Bone marrow (tissue), 2 donors: Measurements from ENCODE around the gene EXOC6.

ENCODE experiments used
- DNase-seq, 2 donors: peaks; one replicate each; lab custom pipeline; 2025; lab: John Stamatoyannopoulos, UW

The EXOC6 gene

DNA sequence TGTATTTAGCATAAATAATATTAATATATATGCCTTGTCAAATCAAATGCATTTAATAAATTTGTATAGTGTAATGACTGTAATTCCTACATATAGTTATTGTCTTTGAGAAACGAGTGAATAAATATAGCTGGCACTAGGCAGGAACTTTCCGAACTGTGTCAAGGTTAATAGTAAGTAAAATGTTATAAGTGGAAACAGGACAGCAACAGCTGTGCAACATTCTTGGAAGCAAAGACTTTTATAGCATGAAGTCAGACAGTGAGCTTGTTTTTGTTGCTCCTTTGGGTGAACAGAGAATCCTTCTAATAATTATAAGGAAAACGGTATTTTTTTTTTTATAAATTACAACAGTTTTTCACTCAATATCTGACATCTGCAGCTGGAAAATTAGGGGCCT is 14.0 kb upstream of the EXOC6 start:
- no peak for DNase-seq

DNA sequence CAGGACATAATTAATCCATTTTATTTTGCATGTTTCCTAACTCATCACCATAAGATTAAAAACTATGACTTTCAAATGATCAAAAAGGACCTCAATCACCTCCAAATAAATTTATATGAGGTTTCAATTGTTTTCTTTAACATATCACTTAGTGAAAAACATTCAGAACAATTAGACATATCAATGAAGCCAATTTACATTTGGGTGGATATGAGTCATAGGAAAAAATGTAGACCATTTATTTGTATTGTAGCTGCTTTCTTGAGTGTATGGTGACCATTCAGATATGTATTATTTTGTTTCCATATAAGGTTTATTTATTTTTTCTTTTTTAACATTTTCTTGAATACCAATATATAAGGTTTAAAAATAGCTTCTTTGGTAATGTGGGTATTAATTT is 13.3 kb upstream of the EXOC6 start:
- no peak for DNase-seq

DNA sequence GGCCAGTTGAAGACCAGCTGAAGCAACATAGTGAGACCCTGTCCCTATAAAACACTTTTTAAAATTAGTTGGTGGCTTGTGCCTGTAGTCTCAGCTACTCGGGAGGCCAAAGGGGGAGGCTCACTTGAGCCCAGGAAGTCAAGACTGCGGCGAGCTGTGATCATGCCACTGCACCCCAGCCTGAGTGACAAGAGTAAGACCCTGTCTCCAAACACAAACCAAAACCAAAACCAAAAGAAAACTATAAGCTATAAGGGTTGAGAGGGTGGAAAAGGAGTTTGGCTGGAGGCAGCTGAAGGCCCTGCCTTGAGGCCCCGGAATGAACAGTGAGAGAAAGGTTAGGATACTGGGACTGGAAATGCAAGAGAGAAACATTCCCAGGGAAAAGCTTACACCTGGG is 10.9 kb upstream of the EXOC6 start:
- DNase-seq: peak in 1 of 2 donors; percentile 9

DNA sequence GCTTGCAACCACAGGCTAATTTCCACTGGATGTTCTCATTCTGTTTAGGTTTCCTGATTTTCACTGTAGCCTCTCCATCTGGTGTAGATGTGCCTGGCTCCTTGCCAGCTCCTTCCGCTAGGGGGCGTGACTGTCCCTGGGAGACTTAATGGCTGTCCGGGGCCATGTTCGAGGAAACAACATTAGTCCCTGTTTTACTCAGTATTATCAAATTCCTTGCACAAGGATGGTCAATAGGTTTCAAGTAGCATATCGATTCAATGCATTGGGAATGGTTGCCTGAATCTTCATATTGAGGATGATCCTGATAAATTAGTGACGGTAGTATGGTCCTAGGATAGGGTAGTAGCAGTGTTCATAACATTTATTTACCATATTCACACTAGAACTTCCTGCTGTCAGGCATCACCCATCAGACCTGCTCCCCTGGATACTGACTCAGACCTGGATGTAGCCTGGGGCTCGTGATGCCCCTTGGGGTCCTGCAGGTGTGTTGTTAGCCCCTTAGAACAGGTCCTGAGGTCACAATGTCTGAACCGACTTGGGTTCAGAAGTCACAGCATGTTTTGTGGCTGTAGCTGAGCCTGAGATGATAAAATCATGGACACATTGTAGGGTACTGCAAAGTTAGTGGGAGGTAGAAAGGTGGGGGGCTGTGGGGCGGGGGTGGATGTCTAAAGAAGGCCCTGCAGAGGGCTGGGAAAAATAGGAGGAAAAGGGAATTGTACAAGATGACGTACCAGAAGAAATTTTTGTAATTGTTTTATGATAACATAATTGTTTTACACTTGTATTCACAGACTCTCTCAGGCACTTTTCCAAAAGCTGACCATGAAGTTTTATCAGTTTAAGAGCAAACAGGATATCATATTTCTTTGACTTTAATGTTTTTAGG is 8.9 kb upstream of the EXOC6 start:
- DNase-seq: peak in 1 of 2 donors; percentile 3

DNA sequence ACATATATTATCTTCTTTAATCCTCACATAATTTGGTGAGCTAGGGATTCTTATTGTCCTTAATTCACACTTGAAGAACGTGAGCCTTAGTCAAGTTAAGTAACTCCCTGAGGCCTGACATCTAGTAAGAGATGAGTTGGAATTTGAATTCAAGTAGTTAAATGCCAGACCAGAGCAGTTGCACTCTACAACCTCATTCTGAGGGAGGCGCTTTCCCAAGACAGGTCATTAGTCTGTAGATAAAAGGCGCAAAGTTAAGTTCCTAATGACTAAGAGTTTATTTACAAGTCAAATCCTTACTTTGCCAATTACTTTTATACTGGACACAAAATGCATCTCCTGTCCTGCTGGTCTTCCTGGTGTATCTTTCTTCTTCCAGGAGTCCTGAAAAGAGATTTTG is 3.6 kb upstream of the EXOC6 start:
- DNase-seq: no peak

DNA sequence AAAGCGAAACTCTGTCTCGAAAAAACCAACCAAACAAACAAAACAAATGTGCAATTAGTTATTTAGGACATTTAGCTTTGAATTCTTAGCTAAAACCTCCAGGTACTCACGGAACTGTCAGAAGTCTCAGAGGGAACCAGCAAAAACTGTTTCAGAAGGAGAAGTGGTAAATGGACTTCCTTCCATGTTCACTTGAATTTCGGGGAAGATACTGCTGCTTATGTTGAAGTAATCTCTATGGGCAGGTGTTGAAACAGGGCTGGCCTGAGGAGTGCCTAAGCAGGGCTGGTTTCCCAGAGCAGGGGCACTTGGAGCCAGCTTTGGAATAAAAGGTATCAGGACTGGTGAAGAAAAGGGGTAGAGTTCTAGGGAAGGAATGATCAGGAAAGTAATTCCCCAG is 2.4 kb upstream of the EXOC6 start:
- DNase-seq: peak in 1 of 2 donors; percentile 47

DNA sequence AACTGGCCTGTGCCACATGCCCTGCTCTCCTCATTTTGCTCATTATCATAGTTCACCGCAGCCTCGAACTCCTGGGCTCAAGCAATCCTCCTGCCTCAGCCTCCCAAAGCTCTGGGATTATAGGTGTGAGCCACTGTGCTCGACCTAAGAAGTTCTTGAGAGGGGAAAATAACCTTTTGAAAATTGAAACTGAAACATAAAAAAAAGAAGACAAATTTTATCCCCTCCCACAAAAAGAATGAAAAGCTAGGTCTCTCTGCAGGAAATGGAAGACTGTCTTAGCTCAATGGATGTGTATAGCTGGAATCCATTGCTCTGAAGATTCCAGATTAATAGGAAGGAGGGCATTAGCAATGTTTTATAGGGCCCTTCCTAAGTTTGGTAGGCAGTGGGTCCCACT is 2.0 kb upstream of the EXOC6 start:
- DNase-seq: peak in 1 of 2 donors; percentile 1

DNA sequence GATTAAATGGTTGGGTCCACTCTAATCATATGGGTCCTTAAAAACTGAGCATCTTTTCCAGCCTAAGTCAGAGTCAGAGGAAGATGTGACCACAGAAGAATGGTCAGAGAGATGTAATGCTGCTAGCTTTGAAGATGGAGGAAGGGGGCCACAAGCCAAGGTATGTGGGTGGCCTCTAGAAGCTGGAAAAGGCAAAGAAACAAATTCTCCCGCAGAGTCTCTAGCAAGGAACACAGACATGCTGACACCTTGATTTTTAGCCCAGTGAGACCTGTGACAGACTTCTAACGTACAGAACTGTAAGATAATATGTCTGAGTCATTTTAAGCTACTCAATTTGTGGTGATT is 1.5 kb upstream of the EXOC6 start:
- no peak for DNase-seq

DNA sequence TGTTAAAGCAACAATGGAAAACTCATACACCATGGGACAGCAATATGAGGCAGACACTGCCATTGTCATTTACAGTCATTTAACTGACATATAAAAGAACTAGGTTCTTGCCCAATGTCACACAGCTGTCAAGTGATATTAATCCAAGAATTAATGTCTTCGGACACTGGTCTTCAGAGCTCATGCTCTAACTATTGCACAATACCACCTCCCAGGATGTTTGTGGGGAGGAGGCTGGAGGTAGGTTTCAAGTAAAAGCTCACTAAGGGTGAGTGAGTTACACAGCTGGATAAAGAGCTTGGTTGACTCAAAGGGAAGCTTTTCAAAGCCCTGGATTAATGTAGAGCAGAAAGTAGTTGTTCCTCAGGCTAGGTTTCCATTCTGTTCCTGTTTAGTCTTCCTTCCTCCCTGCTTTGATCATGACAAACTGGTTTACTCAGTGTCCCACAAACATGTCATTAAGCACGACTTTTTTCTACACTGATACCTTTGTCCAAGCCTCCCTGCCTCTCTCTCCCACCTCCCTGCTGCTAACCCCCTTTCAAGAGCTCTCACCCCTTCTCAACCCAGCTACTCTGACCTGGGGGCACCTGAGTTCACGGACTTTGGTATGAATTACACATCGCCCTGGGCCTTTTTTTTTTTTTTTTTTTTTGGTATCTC is 987 bp upstream of the EXOC6 start:
- DNase-seq: peak in 1 of 2 donors; percentile 5

DNA sequence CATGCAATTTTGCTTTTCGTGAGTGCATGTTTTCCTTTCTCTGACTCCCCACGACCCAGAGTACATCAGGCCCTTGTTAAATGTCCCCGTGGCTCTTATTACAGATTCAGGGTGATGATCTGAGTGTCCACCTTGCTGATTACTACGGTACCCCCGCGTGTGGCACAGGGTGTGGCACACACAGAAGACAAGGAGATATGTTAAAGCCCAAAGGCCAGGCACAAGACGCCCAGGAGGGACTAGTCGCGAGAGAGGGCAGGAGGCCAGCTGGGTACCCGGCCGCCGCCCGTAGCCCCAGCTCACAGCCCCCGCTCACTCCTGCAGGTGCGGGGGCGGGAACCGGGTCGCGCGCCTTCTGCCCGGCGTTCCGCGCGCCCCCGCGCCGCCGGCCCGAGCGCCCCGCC is 281 bp upstream of the EXOC6 start:
- DNase-seq: no peak

DNA sequence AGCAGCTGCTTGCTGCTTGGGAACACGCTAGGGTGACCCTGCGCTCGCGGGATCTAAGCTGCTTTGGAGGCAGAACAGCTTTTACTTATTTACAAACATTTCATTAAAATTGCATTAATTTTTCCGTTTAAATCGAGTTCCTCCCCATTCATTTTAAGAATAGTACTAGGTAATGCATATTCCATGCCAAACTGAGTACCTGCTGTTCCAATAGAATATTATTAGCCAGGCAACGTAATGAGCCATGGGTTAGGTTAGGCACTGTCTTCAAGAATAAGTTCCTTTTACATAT is 860 bp downstream of the EXOC6 start:
- no peak for DNase-seq

DNA sequence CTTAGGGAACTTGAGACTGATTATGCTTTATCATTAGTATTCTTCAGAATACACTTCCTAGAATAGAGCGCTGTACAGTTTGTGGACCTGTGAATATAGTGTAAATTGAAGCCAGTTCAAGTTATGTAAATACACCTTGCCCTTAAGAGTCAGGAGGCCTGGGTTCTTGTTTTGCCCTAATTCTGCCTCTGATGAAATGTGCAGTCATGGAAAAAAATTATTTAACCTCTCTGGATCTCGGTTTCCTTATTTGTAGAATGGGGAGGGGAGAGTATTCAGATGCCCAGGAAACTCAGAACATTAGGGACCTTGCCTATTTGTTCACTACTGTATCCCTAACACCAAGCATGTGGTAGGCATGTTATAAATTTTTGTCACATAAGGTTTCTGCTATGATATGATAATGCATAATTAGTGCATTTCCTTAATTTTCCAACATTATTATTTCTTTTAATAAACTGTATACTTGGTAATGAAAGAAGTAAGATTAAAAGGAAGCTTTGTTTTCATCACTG is 1.3 kb downstream of the EXOC6 start:
- no peak for DNase-seq

DNA sequence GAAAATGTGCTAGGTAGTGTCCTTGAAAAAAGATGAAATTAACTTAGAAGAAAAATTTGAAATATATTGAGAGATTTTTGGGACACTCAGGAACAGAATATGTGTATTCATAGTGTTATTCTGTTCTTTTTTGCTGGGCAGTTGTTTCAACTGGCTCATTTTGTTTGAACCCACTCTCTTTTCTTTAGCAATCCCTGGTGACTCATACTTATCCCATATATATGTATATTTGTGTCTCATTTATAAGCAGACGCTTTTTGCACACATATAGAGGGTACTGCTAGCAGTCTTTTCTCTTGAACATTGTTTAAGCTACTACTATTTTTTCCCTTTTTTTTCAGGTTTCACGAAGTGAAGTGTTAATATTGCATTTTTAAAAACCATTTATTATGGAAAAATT is 1.9 kb downstream of the EXOC6 start:
- no peak for DNase-seq

DNA sequence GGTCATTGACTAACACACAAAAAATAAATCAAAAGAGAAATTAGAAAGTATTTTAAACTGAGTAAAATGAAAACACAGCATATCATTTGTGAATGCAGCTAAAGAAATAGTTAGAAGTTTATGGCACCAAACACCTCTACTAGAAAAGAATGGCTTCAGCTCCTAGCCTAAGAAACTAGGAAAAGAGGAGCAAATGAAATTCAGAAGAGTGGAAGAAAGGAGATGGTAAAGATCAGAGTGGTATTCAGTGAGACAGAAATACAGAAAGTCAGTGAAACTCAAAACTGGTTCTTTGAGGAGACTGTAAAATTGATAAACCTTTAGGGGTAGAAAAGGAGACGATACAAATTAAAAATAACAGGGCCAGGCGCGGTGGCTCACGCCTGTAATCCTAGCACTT is 2.7 kb downstream of the EXOC6 start:
- DNase-seq: no peak

DNA sequence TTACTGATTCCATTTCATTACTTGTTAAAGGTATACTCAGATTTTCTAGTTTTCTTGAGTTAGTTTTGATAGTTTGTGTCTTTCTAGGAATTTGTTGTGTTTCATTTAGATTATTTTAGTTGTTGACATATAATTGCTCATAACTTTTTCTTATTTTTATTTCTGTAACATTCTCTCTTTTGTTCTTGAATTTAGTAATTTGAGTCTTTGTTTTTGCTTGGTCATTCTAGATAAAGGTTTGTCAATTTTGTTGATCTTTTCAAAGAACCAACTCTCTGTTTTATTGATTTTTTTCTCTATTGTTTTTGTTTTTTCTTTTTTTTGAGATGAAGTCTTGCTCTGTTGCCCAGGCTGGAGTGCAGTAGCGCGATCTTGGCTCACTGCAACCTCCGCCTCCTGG is 7.2 kb downstream of the EXOC6 start:
- no peak for DNase-seq

DNA sequence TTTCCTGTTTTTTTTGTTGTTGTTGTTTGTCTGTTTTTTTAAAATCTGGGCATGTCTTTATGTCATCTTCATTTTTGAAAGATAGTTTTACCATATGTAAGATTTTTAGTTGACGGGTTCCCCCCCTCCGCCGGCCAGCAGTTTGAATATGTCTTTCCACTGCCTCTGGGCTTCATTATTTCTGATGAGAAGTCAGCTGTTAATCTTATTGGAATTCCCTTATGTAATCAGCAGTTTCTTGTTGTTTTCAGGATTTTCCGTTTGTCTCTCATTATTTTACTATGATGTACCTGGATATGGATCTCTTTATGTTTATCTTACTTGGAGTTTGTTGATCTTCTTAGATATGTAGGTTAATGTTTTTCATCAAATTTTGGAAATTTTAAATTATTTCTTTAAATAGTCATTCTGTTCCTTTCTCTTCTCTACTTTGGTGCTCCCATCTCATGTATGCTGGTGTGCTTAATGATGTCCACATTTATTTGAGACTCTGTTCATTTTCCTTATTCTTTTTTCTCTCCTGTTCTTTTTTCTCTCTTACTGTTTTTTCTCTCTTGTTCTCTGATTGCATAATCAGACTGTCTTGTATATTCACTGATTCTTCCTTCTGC is 9.7 kb downstream of the EXOC6 start:
- no peak for DNase-seq

DNA sequence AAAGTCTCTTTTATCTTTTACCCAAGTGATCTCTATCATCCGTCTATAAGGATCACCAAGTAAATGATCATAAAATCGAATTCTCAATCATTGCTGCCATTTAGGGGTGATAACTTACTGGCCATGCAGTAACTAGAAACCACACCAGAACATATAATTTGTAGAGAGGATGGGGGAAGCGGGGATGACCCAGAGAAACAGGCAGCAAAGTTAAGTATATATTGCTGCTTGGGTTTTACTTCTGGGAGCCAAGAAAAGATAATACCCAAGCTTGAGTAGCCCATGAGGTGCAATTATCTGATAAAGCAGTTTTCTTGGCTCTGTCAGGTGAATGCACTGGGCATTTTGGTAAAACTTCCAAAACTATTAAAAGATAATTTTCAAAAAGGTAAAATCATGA is 18.9 kb downstream of the EXOC6 start:
- DNase-seq: no peak

DNA sequence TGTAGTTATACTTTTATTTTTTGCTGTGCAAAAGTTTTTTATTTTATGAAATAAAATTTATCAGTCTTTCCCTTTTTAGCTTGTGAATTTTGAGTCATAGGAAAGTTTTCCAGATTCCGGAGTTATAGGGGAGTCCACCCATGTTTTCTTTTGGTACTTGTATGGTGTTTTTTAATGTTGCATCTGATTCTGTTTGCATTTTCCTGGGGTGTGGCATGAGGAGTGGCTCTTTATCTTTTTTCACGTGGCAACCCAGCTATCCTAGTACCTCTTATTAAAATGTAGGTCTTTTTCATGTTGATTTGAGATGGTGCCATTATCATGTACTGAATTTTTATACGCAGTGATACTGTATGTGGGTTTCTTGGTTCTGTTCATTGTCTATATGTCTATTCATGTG is 19.7 kb downstream of the EXOC6 start:
- DNase-seq: no peak

DNA sequence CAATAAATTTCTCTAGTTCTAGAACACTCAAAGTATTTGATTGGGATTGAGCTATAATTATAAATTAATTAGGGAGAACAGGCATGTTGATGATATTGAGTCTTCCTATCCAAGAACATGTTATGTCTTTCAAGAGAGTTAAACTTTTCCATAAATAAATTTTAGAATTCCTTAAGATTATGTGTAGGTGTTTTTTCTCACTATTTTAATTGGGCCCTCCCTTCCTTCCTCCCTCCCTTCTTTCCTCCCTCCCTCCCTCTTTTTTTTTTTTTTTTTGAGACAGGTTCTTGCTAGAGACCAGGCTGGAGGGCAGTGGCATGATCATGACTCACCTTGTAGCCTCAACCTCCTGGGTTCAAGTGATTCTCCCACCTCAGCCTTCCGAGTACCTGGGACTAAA is 20.2 kb downstream of the EXOC6 start:
- DNase-seq: no peak

DNA sequence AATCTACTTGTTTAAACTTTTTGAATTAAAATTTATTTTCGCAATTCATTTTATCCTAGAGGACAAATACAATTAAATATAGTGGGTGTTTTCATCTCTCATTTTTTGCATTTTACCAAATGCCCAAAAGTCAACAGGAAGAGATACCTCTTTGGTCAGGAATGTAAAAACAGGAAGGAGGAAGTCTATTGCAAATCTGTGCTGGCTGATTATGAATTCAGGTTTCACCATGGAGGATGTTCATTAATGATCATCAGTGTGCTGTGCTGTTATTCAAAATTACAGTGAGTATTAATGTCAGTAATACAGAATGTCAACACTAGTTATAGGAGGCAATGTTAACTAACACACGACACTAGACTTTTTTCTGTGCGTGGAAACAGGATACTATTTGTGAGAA is 24.7 kb downstream of the EXOC6 start:
- no peak for DNase-seq

DNA sequence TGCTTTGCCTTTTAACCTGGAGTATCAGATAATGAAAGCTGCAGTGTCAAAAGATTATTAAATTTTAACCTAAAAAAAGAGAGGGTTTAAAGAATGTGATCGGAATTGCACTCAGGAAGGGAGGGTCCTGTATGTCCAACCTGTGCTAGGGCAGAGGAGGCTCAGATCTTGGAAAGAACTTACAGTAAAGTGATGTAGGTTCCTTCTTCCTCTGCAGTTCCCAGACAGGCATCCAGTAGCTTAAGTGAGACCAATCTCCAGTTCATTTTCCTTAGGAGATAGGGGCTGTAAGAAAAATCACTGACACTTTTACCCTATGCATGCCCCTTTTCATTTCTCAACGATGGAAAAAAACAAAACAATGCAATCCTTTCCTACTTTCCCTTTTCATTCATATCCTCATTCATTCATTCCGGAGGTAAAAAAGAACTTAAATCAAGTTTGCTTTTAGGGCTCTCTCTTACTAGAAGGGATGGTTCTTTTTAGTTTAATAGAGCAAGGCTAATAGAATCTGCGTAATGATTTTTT is 28.3 kb downstream of the EXOC6 start:
- DNase-seq: no peak

DNA sequence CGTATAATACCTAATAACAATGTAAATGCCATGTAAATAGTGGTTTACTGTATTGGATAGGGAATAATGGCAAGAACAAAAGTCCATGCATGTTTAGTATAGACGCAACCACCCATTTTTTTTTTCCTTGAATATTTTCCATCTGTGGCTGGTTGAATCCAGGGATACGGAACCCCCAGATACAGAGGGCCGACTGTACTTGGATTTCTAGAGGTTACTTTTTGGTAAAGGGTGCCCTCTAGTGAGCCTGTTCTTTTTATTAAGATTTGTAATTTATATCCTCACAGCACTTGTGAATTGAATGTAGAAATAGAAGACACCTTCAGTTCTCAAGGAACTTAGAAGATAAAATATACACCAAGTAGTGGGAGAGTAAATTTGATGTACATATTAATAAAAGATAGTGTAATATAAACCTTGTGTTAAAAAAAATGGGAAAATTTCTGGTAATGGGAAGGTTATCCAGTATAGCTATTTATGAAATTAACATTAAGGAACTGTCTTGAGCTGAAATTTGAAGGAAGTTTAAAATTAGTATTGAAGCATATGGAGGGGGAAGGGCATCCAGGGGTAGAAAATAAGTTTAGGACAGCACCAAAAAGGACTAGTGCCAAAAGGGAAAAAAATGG is 32.0 kb downstream of the EXOC6 start:
- DNase-seq: peak in 1 of 2 donors; percentile 71

DNA sequence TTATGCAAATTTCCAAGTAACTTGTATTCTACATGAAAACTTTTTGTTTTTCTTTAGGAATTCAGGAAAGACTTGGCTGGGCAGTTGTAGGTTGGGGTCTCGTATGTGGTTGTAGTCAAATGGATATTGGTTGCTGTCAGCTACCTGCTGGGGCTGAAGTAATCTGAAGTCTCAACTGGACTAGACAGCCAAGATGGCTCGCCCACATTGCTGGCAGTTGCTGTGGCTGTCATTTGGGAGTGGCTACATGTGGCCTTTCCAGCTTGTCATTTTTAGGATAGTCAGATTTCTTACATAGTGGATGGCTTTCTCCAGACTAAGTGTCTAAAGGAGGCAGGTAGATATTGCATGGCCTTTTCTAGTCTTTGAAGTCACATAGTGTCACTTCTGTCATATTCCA is 32.6 kb downstream of the EXOC6 start:
- DNase-seq: no peak
